ENCODE data around the gene ZFR2.

DNA sequence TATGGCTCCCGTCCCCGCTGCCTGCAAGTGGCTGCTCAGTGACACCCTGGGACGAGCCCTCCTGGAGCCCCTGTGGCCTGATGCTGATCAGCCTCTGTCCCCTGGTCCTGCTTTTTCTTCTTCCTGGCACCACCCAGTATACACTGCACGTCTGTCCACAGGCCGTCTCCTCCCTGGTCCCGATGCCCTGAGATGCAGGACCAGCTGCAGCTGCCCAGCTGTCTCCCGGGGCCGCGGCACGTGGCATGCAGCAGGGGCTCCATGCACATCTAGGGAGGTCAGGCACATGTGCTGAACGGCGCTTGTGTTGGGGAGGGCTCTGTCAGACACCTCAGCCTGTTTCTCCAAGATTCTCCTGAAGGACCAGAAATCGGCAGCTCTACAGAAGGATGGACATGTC is 30.2 kb downstream of the ZFR2 start:
- TF ChIP-seq POU6F1 (CRISPR knock-in tag; IDR thresholded peaks at IDR 0.05; ENCODE audit: borderline replicate concordance, low read depth): no peak
- no peak for TF ChIP-seq CSDC2 (CRISPR knock-in tag; IDR thresholded peaks at IDR 0.05)
- no peak for TF ChIP-seq ZFP30 (CRISPR knock-in tag; IDR thresholded peaks at IDR 0.05)
- TF ChIP-seq BACH2 (CRISPR knock-in tag; IDR thresholded peaks at IDR 0.05; ENCODE audit: borderline replicate concordance): no peak
- TF ChIP-seq, protein P1, sequence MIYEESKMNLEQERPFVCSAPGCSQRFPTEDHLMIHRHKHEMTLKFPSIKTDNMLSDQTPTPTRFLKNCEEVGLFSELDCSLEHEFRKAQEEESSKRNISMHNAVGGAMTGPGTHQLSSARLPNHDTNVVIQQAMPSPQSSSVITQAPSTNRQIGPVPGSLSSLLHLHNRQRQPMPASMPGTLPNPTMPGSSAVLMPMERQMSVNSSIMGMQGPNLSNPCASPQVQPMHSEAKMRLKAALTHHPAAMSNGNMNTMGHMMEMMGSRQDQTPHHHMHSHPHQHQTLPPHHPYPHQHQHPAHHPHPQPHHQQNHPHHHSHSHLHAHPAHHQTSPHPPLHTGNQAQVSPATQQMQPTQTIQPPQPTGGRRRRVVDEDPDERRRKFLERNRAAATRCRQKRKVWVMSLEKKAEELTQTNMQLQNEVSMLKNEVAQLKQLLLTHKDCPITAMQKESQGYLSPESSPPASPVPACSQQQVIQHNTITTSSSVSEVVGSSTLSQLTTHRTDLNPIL (CRISPR knock-in tag; IDR thresholded peaks at IDR 0.05; ENCODE audit: low read depth): no peak
- no peak for TF ChIP-seq ARNTL (CRISPR knock-in tag; IDR thresholded peaks at IDR 0.05; ENCODE audit: borderline replicate concordance, low read depth)
- TF ChIP-seq TCF4 (CRISPR knock-in tag; IDR thresholded peaks at IDR 0.05; ENCODE audit: borderline replicate concordance): no peak
- no peak for TF ChIP-seq RARB (CRISPR knock-in tag; IDR thresholded peaks at IDR 0.05)
- no peak for TF ChIP-seq ZC3H10 (CRISPR knock-in tag; IDR thresholded peaks at IDR 0.05)
- TF ChIP-seq ESRRG (CRISPR knock-in tag; IDR thresholded peaks at IDR 0.05): no peak
- no peak for TF ChIP-seq PATZ1 (CRISPR knock-in tag; IDR thresholded peaks at IDR 0.05; ENCODE audit: borderline replicate concordance)
- TF ChIP-seq ZNF565 (CRISPR knock-in tag; conservative IDR thresholded peaks at IDR 0.05; ENCODE audit: low read depth): no peak
- TF ChIP-seq SNAI2 (CRISPR knock-in tag; IDR thresholded peaks at IDR 0.05): no peak

Data from SK-N-SH treated with all-trans-retinoic acid at 6 μM for 48 hours (cell line).